ENCODE measurements around the gene DNM3. TPM values are rescaled to one million over a fixed set of nuclear protein-coding genes. Genes with fewer than 3 reads are reported as not detected.
"Not testable (repeated sequence)": the region's sequence is repeated elsewhere in the genome, so short reads cannot be mapped to it uniquely, and the experiment has no call there.

DNM3 gene
- total RNA-seq, 1 donor from 2014 or later: 3.4 TPM

- no peak for DNase-seq (ENCODE audit: extremely low read depth, low read depth, low spot score)
Measured at GRCh38 chr1:172298141-172298540, 456.8 kb downstream of the DNM3 start.

- DNase-seq (ENCODE audit: extremely low read depth, low read depth, low spot score): no peak
Measured at GRCh38 chr1:172298911-172299310, 457.6 kb downstream of the DNM3 start.

GRCh38 chr1:172299515-172299914 lies 458.2 kb downstream of the DNM3 start:
- DNase-seq (ENCODE audit: extremely low read depth, low read depth, low spot score): no peak

GRCh38 chr1:172307508-172307907 lies 466.2 kb downstream of the DNM3 start:
- DNase-seq (ENCODE audit: extremely low read depth, low read depth, low spot score): not testable (repeated sequence)

GRCh38 chr1:172308142-172308541 lies 466.8 kb downstream of the DNM3 start:
- DNase-seq (ENCODE audit: extremely low read depth, low read depth, low spot score): no peak

- no peak for DNase-seq (ENCODE audit: extremely low read depth, low read depth, low spot score)
Measured at GRCh38 chr1:172308577-172308976, 467.3 kb downstream of the DNM3 start.

GRCh38 chr1:172320733-172321132 lies 479.4 kb downstream of the DNM3 start:
- DNase-seq (ENCODE audit: extremely low read depth, low read depth, low spot score): peak; percentile 31

- DNase-seq (ENCODE audit: extremely low read depth, low read depth, low spot score): peak; percentile 5
Measured at GRCh38 chr1:172321451-172321850, 480.2 kb downstream of the DNM3 start.

GRCh38 chr1:172322219-172323061 lies 481.1 kb downstream of the DNM3 start:
- peak; percentile 85 for DNase-seq (ENCODE audit: extremely low read depth, low read depth, low spot score)

GRCh38 chr1:172323686-172324085 lies 482.4 kb downstream of the DNM3 start:
- DNase-seq (ENCODE audit: extremely low read depth, low read depth, low spot score): no peak

GRCh38 chr1:172324086-172324485 lies 482.8 kb downstream of the DNM3 start:
- DNase-seq (ENCODE audit: extremely low read depth, low read depth, low spot score): no peak

GRCh38 chr1:172324761-172325160 lies 483.5 kb downstream of the DNM3 start:
- no peak for DNase-seq (ENCODE audit: extremely low read depth, low read depth, low spot score)

GRCh38 chr1:172325531-172325930 lies 484.2 kb downstream of the DNM3 start:
- DNase-seq (ENCODE audit: extremely low read depth, low read depth, low spot score): peak; percentile 3

- DNase-seq (ENCODE audit: extremely low read depth, low read depth, low spot score): no peak
Measured at GRCh38 chr1:172326136-172326535, 484.8 kb downstream of the DNM3 start.

GRCh38 chr1:172328266-172328665 lies 487.0 kb downstream of the DNM3 start:
- no peak for DNase-seq (ENCODE audit: extremely low read depth, low read depth, low spot score)

- no peak for DNase-seq (ENCODE audit: extremely low read depth, low read depth, low spot score)
Measured at GRCh38 chr1:172332230-172332629, 490.9 kb downstream of the DNM3 start.

GRCh38 chr1:172335377-172335776 lies 494.1 kb downstream of the DNM3 start:
- DNase-seq (ENCODE audit: extremely low read depth, low read depth, low spot score): no peak

GRCh38 chr1:172338295-172338735 lies 497.0 kb downstream of the DNM3 start:
- DNase-seq (ENCODE audit: extremely low read depth, low read depth, low spot score): no peak

- DNase-seq (ENCODE audit: extremely low read depth, low read depth, low spot score): no peak
Measured at GRCh38 chr1:172339842-172340241, 498.5 kb downstream of the DNM3 start.

- DNase-seq (ENCODE audit: extremely low read depth, low read depth, low spot score): no peak
Measured at GRCh38 chr1:172340520-172340919, 499.2 kb downstream of the DNM3 start.

GRCh38 chr1:172341697-172342096 lies 500.4 kb downstream of the DNM3 start:
- DNase-seq (ENCODE audit: extremely low read depth, low read depth, low spot score): no peak

GRCh38 chr1:172342584-172343239 lies 501.4 kb downstream of the DNM3 start:
- peak; percentile 14 for DNase-seq (ENCODE audit: extremely low read depth, low read depth, low spot score)

All from glomerular endothelial cell (primary cell).